Gastroesophageal sphincter (tissue), 3 donors: Measurements from ENCODE around the gene KIAA1755.

Experiments
- POLR2A ChIP-seq, 2 donors: fragments of 450-650 bp; IDR thresholded peaks; one replicate each; pipeline ENCODE4 v1.6.1; 2017; ENCODE audit warnings: antibody characterized with exemption in 2 of 2, mild to moderate bottlenecking in 2 of 2, moderate library complexity in 1 of 2
- TF ChIP-seq, protein P1 (sequence below), 4 experiments: fragments of 200-600 bp in 2 of 4; fragments of 450-650 bp in 2 of 4; sonication (generic) in 1 of 4; IDR thresholded peaks; one replicate each; pipeline ENCODE4 v1.5.1; 2017 to 2019; ENCODE audit warnings: antibody characterized with exemption in 4 of 4, mild to moderate bottlenecking in 2 of 4, moderate library complexity in 2 of 4

DNA sequence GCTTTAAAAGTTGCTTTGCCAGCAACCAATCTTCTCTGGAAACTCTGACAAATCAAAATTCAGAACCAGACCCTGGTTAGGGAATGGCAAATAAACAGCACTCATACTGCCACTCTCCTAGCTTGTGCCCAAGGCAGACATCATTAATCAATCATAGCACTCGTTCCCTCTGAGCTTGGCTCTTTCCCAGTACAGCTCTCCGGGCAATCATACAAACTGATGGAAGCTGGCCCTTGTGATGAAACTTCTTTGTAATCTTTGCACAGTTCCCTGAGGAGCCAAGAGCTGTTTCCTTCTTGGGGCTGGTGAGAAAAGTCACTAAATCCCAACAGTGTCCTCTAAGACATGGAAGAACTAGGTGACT is 34.7 kb downstream of the KIAA1755 start:
- TF ChIP-seq POLR2A (IDR thresholded peaks at IDR 0.05) = no peak
- TF ChIP-seq, protein P1, sequence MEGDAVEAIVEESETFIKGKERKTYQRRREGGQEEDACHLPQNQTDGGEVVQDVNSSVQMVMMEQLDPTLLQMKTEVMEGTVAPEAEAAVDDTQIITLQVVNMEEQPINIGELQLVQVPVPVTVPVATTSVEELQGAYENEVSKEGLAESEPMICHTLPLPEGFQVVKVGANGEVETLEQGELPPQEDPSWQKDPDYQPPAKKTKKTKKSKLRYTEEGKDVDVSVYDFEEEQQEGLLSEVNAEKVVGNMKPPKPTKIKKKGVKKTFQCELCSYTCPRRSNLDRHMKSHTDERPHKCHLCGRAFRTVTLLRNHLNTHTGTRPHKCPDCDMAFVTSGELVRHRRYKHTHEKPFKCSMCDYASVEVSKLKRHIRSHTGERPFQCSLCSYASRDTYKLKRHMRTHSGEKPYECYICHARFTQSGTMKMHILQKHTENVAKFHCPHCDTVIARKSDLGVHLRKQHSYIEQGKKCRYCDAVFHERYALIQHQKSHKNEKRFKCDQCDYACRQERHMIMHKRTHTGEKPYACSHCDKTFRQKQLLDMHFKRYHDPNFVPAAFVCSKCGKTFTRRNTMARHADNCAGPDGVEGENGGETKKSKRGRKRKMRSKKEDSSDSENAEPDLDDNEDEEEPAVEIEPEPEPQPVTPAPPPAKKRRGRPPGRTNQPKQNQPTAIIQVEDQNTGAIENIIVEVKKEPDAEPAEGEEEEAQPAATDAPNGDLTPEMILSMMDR (IDR thresholded peaks at IDR 0.05) = no peak
